Activated CD8-positive, alpha-beta memory T cell treated with anti-CD3 and anti-CD28 coated beads, Interleukin-2, amount 50 U/mL, for 4 hours (primary cell): ENCODE data around the gene SH2D2A.

Source experiments
- DNase-seq: peaks from one replicate; pipeline ENCODE4 v3.0.0-alpha.2; 2020

The SH2D2A gene

DNA sequence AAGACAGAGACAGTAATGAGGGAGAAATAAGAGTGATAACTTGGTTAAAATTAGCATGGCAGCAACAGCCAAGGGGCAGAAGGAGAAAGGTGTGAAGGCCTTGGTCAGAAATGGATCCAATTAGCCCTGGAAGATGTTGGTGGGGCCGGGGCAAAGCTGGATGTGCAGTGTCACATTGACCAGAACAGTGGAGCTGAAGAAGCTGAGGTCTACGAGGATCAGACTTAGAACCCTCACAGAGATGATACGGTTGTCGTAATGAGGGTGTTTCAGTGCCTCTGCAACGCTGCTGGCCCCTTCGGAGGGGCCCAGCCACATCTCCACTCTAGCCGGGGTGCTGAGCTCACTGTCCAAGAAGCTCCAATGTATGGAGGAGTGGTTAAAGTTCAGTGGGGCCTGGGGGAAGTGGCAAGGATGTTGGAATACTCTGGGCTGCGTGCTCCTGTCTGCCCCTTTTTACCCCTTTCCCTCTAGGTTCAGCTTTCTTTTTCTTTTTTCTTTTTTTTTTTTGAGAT, 14.2 kb downstream of the SH2D2A start:
- no peak for DNase-seq

DNA sequence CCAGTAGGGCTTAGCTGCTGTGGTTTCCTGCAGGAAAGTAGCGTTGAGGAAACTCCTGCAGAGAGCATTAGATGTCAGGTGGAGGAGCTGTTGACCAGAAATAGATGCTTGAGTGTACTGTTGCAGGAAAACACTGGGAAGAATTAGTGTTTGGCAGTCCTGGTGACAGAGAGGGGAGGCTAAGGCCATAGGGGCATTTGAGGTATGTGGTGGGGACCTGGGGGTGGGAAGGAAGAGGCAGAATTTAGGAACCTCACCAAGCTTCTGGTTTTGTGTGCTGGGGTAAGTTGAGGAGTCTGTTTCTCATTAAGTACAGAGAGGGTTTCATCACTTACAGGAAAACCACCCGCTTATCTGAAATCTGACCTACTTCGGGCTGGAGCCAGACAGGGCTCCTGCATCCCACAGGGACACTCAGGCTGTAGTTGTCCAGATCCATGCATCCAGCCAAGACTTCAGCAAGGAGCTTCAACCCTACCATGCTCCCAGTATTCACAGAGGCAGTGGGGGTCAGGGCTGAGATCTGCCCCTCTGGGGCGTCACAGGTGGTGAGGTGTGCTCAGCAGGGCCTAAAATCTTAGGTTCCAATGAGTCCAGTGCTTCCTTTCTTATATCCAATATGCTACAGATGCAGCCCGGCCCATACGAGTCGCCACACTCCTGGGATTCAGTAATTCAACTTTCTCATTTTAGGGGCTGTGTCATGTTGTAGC, 15.1 kb downstream of the SH2D2A start:
- DNase-seq = no peak

DNA sequence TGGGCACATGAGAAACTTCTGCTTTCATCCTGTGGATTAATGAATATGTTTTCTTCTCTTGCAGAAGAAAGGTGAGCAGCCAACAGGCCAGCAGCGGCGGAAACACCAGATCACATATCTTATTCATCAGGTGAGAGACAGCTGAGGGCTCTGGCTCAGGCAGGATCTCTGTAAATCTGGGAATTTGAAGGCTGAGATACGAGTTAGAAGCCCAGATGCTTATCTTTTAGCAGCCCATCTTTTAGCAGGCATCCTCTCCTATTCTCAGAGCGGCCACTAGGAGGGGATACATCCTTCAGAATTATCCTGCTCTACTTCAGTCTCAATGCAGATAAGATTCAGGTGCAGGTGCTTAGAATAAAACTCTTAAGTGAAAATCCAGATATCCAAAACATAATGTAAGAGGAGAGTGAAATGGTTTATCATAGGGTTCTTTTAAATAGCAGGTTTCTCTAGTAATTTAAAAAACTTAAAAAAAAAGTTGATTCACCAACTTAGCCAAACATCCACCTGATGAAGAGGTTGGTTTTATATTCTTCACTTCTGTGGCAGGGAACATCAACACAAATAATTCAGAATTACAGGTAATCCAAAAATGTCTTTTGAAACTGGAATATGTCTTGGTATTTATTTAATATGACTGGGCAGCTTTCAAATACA, 19.3 kb downstream of the SH2D2A start:
- peak; percentile 65 for DNase-seq

DNA sequence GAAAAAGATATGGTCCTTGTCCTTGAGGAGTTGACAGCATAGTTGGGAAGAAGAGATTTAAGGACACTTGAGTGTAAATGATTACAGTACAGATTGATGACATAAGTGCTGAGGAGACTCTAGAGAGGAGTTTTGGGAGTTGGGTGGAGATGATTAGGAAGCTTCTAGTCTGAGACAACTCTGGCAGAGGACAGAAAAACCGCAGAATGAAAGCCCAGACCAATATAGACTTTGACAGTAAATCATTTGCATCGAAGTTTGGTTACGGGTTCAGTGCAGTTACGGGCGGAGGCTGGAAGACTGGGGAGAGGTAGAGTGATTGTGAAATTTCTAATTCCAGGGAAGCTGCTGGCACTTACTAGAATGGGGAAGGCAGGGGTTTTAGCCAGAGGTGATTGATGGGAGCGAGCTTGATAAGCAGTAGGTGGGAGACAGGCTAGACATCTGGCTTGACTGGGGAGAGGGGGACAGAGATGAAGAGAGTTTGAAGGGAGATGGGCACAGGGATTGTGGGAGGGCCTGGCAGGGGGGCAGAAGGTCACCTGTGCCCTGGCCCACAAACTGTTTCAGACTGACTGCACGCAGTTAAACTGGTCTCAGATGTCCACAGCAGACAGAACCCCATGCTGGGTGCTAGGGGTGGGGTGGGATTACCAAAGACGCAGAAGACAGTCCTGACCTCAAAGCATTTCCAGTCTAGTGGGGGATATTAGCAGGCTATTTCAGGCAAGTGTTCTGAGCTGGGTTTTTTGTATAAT, 20.1 kb downstream of the SH2D2A start:
- no peak for DNase-seq

DNA sequence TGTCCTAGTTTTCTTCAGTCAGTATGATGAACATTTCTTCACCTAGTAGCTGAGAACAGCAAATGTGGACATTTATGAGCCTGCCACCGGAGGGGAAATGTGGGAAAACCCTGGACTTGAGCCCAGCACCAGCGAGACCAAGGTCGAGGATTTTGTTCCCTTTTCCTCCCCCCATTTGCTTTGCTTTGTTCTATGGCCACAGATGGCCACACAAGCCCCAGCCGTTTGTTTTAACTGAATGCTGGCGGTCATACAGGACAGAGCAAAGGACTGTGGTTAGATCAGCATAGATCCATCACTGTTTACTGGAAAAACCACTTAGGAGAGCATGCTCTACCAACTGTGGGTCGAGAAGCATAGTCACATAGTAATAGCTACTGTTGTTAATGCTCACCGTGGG, 20.9 kb downstream of the SH2D2A start:
- DNase-seq = no peak

DNA sequence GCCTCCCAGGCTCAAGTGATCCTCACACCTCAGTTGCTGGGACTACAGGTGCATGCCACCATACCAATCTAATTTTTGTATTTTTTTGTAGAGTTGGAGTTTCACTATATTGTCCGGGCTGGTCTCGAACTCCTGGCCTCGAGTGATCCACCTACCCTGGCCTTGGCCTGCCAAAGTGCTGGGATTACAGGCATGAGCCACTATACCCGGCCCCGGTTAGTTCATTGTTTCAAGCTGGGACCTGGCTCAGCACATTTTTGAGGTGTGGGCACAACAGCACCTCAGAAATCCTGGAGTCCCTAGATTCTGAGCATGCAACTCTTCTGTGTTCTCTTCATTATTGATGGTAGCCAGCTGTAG, 21.3 kb downstream of the SH2D2A start:
- no peak for DNase-seq

DNA sequence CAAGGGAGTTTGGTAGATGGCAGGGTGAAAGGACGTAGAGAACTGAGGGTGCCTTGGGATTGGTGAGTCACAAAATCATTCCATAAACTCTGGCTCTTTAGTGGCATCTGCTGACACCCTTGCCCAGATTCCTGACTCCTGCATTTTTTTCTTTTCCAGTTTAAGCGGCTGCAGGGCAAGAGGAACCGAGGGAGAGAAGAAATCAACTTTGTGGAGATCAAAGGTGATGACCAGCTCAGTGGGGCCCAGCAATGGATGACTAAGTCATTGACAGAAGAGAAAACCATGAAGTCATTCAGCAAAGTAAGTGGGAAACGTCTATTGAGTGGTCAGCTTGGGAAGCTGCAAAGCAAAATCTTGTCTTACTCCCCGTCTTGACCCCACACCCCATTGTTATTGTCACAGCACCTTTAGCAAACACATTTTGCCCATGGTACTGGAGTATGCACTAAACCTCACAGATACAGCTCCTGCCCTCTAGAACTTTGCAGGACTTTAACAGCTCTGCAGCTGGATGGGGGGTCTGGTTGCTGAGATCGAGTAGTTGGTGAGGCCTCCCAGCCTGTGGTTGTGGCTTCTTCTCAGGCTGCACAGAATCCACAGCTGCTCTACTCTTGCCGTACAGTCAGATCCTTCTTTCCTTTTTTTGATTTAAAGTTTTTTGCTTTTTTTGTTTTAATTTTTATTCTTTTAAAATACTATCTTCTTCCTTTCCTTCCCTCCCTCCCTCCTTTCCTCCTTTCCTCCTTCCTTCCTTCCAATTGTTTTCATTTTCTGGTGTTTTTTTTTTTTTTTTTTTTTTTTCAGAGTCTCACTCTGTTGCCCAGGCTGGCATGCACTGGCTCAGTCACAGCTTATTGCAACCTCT, 21.9 kb downstream of the SH2D2A start:
- no peak for DNase-seq

DNA sequence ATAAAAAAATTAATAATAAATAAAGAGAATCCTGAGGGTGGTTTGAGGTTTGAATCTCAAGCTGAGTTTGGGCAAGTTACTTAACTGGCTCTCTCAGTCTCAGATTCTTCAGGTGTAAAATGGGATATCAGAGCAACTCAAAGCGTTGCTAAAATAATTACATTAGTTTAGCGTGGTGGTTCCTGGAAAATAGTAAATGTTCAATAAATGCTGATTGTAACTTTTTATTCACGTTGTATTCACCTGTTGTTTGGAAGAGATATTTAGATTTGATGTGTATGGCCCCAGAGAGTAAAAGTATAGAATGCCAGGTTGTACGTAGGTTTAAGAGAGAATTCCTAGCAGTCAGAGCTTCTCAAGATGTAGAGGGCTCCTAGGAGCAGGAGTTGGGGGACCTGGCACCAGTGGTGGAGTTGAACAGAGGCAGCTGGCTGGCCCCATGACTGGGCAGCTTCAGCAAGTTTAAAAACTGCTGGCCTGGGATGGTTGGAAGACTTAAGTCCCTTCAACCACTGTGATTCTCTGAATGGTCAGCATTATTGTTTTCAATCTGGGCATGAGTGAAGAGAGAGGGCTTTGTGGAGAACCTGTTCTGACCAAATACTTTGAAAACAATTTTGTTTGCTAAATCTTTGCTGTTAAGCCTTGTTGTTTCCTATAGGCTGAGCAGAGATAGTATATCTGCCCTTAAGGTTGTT, 26.9 kb downstream of the SH2D2A start:
- DNase-seq = no peak

DNA sequence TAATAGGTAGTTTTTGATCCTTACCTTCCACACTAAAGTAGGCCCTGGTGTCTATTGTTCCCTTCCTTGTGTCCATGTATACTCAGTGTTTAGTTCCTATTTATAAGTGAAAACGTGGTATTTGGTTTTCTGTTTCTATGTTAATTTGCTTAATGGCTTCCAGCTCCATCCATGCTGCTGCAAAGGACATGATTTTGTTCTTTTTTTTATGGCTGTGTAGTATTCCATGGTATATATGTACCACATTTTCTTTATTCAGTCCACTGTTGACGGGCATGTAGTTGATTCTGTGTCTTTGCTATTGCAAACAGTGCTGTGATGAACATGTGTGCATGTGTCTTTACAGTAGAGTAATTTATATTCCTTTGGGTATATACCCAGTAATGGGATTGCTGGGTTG, 28.5 kb downstream of the SH2D2A start:
- no peak for DNase-seq

DNA sequence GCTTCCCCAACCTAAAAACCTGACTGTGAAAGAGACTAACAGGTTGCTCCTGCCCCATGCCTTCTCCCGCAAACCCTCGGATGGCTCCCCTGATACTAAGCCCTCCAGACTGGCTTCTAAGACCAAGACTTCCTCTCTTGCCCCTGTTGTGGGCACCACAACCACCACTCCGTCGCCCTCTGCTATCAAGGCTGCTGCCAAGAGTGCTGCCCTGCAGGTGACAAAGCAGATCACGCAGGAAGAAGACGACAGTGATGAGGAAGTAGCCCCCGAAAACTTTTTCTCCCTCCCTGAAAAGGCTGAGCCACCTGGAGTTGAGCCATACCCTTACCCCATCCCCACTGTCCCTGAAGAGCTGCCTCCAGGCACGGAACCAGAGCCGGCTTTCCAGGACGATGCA, 30.0 kb downstream of the SH2D2A start:
- no peak for DNase-seq

DNA sequence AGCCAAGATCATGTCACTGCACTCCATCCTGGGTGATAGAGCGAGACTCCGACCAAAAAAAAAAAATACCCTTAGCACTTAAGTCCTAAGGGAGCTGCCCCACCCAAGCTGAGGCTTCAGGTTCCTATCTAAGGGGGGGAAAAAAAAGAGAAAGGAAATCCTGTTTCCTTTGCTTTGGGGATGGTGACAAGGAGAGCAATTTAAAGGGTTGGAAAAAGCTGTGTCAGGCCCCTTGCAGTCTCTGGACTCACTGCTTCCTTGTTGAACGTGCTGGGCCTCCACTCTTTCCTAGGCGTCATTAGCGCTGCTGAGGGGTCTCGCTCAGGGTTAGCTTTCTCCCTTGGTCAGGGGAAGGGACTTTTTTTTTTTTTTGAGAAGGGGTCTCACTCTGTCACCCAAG, 31.2 kb downstream of the SH2D2A start:
- no peak for DNase-seq

DNA sequence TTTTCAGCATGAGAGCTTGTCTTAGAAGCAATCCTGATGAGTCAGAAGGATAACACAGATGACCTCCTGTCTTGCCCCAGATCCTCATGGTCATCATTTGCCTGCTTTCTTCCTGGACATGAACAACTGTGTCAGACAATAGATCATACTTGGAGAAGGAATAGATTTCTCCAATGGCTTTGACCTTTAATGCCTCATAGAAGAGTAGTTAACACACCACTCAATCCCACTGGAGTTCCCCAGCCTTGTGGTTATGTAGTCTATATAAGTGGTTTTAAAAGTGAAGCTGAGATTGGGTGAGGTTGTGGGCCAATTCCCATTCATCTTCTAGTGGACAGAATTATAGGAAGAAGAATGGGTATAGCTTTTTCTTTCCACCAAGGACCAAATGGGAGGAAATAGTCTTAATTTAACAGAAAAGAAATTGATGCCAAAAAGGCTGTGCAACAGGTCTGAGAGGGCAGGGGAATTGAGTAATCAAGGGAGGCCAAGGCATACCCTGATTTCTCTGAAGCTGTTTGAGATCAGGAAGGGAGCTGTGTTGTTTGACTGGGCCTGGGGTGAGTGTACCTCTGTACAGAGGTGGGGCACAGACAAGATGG, 35.0 kb downstream of the SH2D2A start:
- no peak for DNase-seq

DNA sequence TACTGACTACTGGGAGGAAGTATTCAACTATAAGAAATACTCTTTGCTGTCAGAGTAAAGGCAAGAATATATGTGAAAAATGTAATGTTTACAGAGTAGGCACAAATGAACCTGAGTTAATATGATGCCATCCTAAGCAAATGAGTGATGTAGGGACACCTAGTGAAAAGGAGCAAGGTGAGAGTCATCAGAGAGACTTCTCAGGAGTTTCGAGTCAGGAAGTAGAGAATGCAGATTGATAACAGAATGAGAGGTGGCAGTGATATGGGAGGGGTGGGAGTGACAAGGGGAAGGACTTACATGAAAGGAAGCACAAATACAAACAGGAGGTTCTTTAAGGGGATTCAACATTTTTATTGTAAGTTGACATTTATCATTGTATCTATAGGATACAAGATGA, 39.1 kb downstream of the SH2D2A start:
- DNase-seq = no peak

DNA sequence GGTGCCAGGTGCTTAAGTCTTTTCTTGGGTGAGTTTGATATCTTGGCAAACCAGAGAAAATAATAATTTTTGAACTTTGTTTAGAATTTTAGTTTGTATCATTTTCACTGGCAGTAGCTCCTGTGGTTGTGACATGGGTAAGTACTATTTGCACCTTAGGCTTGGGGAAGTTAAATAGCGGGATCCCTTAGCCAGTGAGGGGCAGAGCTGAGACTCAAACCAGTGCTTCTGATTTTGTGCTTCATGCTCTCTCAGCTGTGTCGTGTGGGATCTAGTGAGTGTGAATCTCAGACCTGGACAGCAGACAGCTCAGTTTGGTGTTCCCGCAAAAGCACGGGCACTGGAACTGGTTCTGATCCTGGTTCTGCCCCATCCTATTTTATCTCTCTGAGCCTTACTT, 39.7 kb downstream of the SH2D2A start:
- no peak for DNase-seq

DNA sequence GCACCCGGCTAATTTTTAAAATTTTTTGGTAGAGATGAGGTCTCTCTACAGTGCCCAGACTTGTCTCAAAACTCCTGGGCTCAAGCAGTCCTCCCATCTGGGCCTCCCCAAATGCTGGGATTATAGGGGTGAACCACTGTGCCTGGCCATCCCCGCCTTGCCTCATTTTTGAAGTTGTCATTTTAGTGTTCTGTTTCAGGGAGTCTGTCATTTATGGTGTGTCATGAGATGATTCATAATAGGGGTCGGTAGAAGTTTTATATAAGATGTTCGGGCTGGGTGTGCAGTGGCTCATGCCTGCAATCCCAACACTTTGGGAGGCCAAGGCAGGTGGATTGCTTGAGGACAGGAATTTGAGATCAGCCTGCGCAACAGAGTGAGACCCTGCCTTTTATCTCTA, 40.8 kb downstream of the SH2D2A start:
- no peak for DNase-seq

DNA sequence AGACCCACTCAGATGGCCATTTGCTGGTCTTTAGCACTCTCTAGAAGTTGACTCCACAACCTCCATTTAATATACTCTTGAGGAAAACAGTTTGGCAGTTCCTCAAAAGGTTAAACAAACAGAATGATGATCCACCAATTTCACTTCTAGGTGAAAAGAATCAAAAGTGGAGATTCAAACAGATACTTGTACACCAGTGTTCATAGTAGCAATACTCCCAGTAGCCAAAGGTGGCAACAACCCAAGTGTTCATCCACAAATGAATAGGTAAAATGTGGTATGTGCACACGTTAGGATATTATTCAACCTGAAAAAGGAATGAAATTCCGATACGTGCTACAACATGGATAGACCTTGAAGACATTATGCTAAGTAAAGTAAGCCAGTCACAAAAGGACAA, 43.0 kb downstream of the SH2D2A start:
- DNase-seq = no peak

DNA sequence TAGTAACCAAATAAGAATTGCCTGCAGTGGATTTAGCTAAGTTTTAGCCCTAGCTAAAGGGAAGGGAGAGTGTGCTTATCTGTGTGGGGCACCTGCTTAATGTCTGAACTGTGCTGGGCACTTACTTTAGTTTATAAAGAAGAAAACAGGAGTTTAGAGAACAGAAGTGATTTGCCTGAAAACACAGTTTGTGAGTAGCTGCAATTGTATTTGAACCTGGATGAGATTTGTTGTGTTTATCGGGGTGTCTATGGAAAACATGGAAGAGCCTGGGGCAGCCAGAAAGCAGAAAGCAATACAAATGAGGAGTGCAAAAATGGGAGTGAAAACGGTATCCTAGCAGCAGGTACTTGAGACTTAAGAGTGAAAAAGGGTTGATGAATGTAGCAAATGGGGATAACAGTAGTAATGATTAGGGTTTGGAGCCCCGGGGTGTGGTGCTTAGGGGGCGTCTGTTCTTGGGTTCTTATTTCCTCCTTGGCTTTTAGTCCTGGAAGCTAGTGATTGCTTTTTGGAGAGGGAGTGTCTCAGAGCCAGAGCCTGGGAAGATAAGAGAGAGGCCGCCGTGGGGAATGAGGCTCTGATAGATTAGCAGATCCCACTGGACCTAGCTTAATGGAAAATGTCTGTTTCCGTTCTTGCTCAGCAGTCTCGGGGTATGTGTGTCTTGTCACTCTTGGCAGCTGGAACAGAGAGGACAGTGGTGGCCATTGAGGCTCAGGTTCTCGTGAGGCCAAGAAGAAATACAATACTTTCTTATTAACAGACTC, 43.7 kb downstream of the SH2D2A start:
- no peak for DNase-seq

DNA sequence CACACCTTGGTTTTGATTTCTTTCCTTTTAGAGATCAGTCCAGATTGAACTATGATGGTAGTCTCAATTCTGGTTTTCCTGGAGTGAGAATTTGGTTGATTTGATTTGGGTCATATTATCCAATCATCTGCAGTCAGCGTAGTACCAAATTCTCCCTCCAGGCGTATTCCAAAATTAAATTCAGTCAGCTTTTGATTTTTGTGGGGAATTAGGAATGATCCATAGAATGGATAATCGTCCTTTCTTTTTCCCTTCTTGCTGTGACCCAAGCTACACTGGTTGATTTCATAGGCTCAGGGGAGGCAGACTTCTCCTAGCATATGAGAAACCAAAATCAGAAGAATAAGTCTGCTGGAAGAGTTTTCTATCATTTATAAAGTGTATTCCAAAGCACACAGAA, 44.4 kb downstream of the SH2D2A start:
- DNase-seq = no peak

DNA sequence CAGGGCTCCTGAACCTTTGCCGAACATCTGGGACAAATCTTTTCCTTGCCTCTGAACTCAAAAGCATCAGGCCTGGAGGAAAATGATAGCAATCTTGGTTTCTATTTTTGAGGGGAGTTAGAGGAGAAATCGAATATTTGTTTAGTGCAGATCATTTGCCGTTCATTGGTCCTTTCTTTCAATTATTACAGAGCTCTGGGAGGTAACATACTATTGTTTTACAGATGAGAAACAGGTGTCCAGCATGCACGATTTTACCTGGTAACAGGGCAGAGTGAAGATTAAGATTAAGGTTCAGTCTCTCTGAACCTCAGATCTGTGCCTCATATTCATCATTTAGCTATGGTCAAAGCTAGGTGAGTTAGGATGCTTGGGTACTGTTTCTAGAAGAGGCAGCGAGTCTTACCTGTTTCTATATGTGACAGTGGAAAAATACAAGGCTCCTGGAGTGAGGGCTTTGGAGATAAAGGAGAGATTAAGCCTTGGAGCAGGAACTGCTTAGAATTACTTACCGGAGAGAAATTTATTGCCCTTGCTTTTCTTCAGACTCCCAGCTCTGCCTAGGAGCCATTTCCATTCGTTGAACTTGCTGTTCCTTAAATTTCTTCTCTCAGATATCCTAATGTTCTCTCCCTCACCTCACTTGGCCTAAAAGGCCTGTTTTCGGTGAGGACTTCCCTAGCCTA, 47.9 kb downstream of the SH2D2A start:
- no peak for DNase-seq

DNA sequence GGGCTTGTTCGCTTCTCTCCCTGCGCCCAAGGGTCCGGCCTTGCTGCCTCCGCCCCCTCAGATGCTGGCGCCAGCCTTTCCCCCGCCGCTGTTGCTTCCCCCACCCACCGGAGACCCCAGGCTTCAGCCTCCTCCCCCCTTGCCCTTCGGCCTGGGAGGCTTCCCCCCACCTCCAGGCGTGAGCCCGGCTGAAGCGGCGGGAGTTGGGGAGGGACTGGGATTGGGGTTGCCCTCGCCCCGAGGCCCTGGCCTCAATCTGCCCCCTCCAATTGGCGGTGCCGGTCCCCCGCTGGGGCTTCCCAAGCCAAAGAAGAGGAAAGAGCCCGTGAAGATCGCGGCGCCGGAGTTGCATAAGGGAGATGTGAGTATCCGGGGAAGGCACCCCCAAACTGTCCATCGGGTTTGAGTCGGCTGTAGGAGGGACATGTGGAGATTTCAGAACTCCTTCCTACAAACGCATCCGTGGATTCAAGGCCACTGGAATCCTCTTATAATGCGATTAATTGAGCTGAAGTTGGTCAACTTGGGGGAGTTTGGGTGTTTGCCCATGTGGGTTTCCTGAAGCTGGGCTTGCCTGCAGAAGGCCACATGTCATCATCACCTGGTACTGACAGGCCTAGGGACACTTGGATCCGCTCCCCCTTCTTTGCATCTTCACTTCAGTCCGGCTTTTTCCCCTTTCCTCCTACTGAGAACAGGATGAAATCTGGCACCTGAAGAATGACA, 48.6 kb downstream of the SH2D2A start:
- no peak for DNase-seq
